22Rv1 (cell line): ENCODE measurements around the gene DDX19B.
A peak's percentile ranks its signal among the peaks of the same experiment; 100 is the strongest.
"Not testable (repeated sequence)": the region's sequence is repeated elsewhere in the genome, so short reads cannot be mapped to it uniquely, and the experiment has no call there.

Source experiments
- H3K27ac ChIP-seq: fragments of 450-650 bp; 2 replicates; pipeline ENCODE4 v1.5.1; 2017
- CTCF ChIP-seq: fragments of 450-650 bp; IDR thresholded peaks from 2 replicates; pipeline ENCODE4 v1.5.1; 2017; ENCODE audit warnings: mild to moderate bottlenecking
- ZFX ChIP-seq: fragments of 450-650 bp; IDR thresholded peaks from 2 replicates; pipeline ENCODE4 v1.6.1; 2017; ENCODE audit warnings: antibody characterized with exemption, borderline replicate concordance

DDX19B gene

GRCh38 chr16:70254180-70254964 is 44.6 kb upstream of the DDX19B start:
- TF ChIP-seq CTCF (peak; percentile 27; the same call in 1 of the 2 replicates), ZFX (no peak)
- H3K27ac ChIP-seq = peak overlapping the region; percentile 32; the same call in 1 of the 2 replicates

- TF ChIP-seq ZFX = no peak
- TF ChIP-seq CTCF = no peak
- H3K27ac ChIP-seq = no peak overlapping the region
These were observed 44.1 kb upstream of the DDX19B start for GRCh38 chr16:70254965-70255286.

GRCh38 chr16:70255574-70255973 is 43.4 kb upstream of the DDX19B start:
- no peak overlapping the region for H3K27ac ChIP-seq
- TF ChIP-seq CTCF (no peak), ZFX (no peak)

- no peak for TF ChIP-seq CTCF
- no peak for TF ChIP-seq ZFX
- H3K27ac ChIP-seq = no peak overlapping the region
These were observed 41.6 kb upstream of the DDX19B start for GRCh38 chr16:70257391-70257790.

- H3K27ac ChIP-seq = no peak overlapping the region
- TF ChIP-seq ZFX (no peak), CTCF (no peak)
These were observed 40.9 kb upstream of the DDX19B start for GRCh38 chr16:70258065-70258464.

- no peak overlapping the region for H3K27ac ChIP-seq
These were observed 40.0 kb upstream of the DDX19B start for GRCh38 chr16:70258946-70259345.

GRCh38 chr16:70259903-70260302 is 39.1 kb upstream of the DDX19B start:
- not testable (repeated sequence) for H3K27ac ChIP-seq

More at GRCh38 chr16:70258946-70259345, 40.0 kb upstream of the DDX19B start:
- TF ChIP-seq CTCF (no peak), ZFX (no peak)

- peak; percentile 82 for TF ChIP-seq CTCF
- TF ChIP-seq ZFX = no peak
- H3K27ac ChIP-seq = no peak overlapping the region
These were observed 31.5 kb upstream of the DDX19B start for GRCh38 chr16:70267516-70267915.

- H3K27ac ChIP-seq = not testable (repeated sequence)
These were observed 31.1 kb upstream of the DDX19B start for GRCh38 chr16:70267922-70268321.
